Neural cell (in vitro differentiated cells): ENCODE results near the gene NCAPD3.
"Not testable (repeated sequence)": the region's sequence is repeated elsewhere in the genome, so short reads cannot be mapped to it uniquely, and the experiment has no call there.

Experiments used
- RAD21 ChIP-seq: fragments of 450-650 bp; conservative IDR thresholded peaks from 2 replicates; pipeline ENCODE4 v1.6.1; 2014; ENCODE audit warnings: antibody characterized with exemption, mild to moderate bottlenecking, moderate library complexity
- TF ChIP-seq, protein P1 (sequence below): fragments of 450-650 bp; IDR thresholded peaks from 2 replicates; pipeline ENCODE4 v1.5.1; 2014; ENCODE audit warnings: antibody characterized with exemption, mild to moderate bottlenecking, moderate library complexity; ENCODE audit not compliant: poor library complexity, severe bottlenecking
- TF ChIP-seq, protein P2 (sequence below): IDR thresholded peaks from 2 replicates; pipeline ENCODE4 v1.6.1; 2012; ENCODE audit warnings: borderline replicate concordance

DNA sequence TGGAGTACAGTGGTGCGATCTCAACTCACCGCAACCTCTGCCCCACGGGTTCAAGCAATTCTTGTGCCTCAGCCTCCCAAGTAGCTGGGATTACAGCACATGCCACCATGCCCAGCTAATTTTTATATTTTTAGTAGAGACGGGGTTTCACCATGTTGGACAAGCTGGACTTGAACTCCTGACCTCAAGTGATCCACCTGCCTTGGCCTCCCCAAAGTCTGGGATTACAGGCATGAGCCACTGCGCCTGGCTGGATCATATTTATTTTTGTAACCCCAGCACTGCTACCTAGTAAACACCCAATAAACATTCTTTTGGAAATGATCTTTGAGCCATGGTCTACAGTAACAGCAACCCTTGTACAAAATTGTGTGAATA lies 31.4 kb upstream of the NCAPD3 start:
- TF ChIP-seq, protein P1, sequence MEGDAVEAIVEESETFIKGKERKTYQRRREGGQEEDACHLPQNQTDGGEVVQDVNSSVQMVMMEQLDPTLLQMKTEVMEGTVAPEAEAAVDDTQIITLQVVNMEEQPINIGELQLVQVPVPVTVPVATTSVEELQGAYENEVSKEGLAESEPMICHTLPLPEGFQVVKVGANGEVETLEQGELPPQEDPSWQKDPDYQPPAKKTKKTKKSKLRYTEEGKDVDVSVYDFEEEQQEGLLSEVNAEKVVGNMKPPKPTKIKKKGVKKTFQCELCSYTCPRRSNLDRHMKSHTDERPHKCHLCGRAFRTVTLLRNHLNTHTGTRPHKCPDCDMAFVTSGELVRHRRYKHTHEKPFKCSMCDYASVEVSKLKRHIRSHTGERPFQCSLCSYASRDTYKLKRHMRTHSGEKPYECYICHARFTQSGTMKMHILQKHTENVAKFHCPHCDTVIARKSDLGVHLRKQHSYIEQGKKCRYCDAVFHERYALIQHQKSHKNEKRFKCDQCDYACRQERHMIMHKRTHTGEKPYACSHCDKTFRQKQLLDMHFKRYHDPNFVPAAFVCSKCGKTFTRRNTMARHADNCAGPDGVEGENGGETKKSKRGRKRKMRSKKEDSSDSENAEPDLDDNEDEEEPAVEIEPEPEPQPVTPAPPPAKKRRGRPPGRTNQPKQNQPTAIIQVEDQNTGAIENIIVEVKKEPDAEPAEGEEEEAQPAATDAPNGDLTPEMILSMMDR, result not testable (repeated sequence)
- TF ChIP-seq, protein P2, sequence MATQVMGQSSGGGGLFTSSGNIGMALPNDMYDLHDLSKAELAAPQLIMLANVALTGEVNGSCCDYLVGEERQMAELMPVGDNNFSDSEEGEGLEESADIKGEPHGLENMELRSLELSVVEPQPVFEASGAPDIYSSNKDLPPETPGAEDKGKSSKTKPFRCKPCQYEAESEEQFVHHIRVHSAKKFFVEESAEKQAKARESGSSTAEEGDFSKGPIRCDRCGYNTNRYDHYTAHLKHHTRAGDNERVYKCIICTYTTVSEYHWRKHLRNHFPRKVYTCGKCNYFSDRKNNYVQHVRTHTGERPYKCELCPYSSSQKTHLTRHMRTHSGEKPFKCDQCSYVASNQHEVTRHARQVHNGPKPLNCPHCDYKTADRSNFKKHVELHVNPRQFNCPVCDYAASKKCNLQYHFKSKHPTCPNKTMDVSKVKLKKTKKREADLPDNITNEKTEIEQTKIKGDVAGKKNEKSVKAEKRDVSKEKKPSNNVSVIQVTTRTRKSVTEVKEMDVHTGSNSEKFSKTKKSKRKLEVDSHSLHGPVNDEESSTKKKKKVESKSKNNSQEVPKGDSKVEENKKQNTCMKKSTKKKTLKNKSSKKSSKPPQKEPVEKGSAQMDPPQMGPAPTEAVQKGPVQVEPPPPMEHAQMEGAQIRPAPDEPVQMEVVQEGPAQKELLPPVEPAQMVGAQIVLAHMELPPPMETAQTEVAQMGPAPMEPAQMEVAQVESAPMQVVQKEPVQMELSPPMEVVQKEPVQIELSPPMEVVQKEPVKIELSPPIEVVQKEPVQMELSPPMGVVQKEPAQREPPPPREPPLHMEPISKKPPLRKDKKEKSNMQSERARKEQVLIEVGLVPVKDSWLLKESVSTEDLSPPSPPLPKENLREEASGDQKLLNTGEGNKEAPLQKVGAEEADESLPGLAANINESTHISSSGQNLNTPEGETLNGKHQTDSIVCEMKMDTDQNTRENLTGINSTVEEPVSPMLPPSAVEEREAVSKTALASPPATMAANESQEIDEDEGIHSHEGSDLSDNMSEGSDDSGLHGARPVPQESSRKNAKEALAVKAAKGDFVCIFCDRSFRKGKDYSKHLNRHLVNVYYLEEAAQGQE, result not testable (repeated sequence)
- TF ChIP-seq RAD21, result not testable (repeated sequence)
